Liver (tissue), 9 donors: ENCODE data around the gene DEPDC4. TPM values are rescaled to one million over a fixed set of nuclear protein-coding genes. Genes with fewer than 3 reads are reported as not detected.

Experiments used
- DNase-seq: peaks from one replicate; pipeline ENCODE4 v3.0.0-alpha.2; 2017; ENCODE audit warnings: low spot score
- H3K27ac ChIP-seq, 2 donors: one replicate each; pipeline ENCODE4 v1.7.0; 2013; ENCODE audit warnings: inconsistent platforms in 2 of 2, low read length in 2 of 2, control low read depth in 1 of 2, low read depth in 1 of 2, mild to moderate bottlenecking in 1 of 2
- H3K27me3 ChIP-seq, 4 donors: one replicate each; pipeline versions ENCODE4 v1.6.1 to v1.7.0; 2013; ENCODE audit warnings: low read length in 3 of 4, inconsistent platforms in 1 of 4, mild to moderate bottlenecking in 1 of 4, moderate library complexity in 1 of 4; ENCODE audit not compliant: control insufficient read depth in 4 of 4, insufficient read depth in 4 of 4
- H3K36me3 ChIP-seq, 4 donors: one replicate each; pipeline versions ENCODE4 v1.6.1 to v1.7.0; 2013; ENCODE audit warnings: low read length in 3 of 4, mild to moderate bottlenecking in 3 of 4, low read depth in 1 of 4, moderate library complexity in 1 of 4; ENCODE audit not compliant: control insufficient read depth in 4 of 4, insufficient read depth in 3 of 4
- H3K4me1 ChIP-seq, 4 donors: one replicate each; pipeline versions ENCODE4 v1.6.1 to v1.7.0; 2013; ENCODE audit warnings: low read length in 3 of 4, mild to moderate bottlenecking in 3 of 4, moderate library complexity in 1 of 4; ENCODE audit not compliant: control insufficient read depth in 4 of 4, insufficient read depth in 4 of 4
- H3K4me3 ChIP-seq, 3 donors: one replicate each; pipeline versions ENCODE4 v1.6.1 to v1.7.0; 2013; ENCODE audit warnings: low read length in 3 of 3, control low read depth in 1 of 3, low read depth in 1 of 3, mild to moderate bottlenecking in 1 of 3
- H3K9ac ChIP-seq, 2 donors: one replicate each; pipeline ENCODE4 v1.7.0; 2013; ENCODE audit warnings: low read length in 2 of 2, mild to moderate bottlenecking in 2 of 2, moderate library complexity in 2 of 2, control low read depth in 1 of 2, low read depth in 1 of 2
- H3K9me3 ChIP-seq, 4 donors: one replicate each; pipeline versions ENCODE4 v1.6.1 to v1.7.0; 2013; ENCODE audit warnings: low read length in 3 of 4; ENCODE audit not compliant: control insufficient read depth in 4 of 4
- ATF3 ChIP-seq: IDR thresholded peaks from 2 replicates; pipeline ENCODE4 v1.6.1; 2016; ENCODE audit warnings: antibody characterized with exemption
- CTCF ChIP-seq: fragments of 150-350 bp; IDR thresholded peaks from 2 replicates; pipeline ENCODE4 v1.5.1; 2017; ENCODE audit warnings: improper control_type of control experiment, low read depth, low read length; ENCODE audit not compliant: missing input control
- EGR1 ChIP-seq, 2 donors: IDR thresholded peaks; 2 replicates each; pipeline ENCODE4 v1.6.1; 2016 to 2018; ENCODE audit warnings: antibody characterized with exemption in 2 of 2, low read depth in 2 of 2
- FOXA1 ChIP-seq: IDR thresholded peaks from 2 replicates; pipeline ENCODE4 v1.6.1; 2016; ENCODE audit warnings: antibody characterized with exemption
- FOXA2 ChIP-seq: IDR thresholded peaks from 2 replicates; pipeline ENCODE4 v1.6.1; 2016; ENCODE audit warnings: antibody characterized with exemption
- GABPA ChIP-seq, 2 donors: IDR thresholded peaks in 1 of 2; conservative IDR thresholded peaks in 1 of 2; 2 replicates each; pipeline ENCODE4 v1.6.1; 2016; ENCODE audit warnings: antibody characterized with exemption in 2 of 2, mild to moderate bottlenecking in 1 of 2, moderate library complexity in 1 of 2
- HNF4A ChIP-seq, 2 donors: conservative IDR thresholded peaks; 2 replicates each; pipeline ENCODE4 v1.6.1; 2016; ENCODE audit warnings: antibody characterized with exemption in 2 of 2, mild to moderate bottlenecking in 2 of 2
- HNF4G ChIP-seq: IDR thresholded peaks from 2 replicates; pipeline ENCODE4 v1.6.1; 2016; ENCODE audit warnings: antibody characterized with exemption
- MAX ChIP-seq: IDR thresholded peaks from 2 replicates; pipeline ENCODE4 v1.6.1; 2016; ENCODE audit warnings: antibody characterized with exemption
- NR2F2 ChIP-seq: IDR thresholded peaks from 2 replicates; pipeline ENCODE4 v1.6.1; 2016; ENCODE audit warnings: antibody characterized with exemption
- RAD21 ChIP-seq, 2 donors: IDR thresholded peaks; 2 replicates each; pipeline ENCODE4 v1.6.1; 2016; ENCODE audit warnings: antibody characterized with exemption in 2 of 2, mild to moderate bottlenecking in 2 of 2
- REST ChIP-seq: IDR thresholded peaks from 2 replicates; pipeline ENCODE4 v1.6.1; 2016; ENCODE audit warnings: antibody characterized with exemption, mild to moderate bottlenecking
- RXRA ChIP-seq, 2 donors: IDR thresholded peaks; 2 replicates each; pipeline ENCODE4 v1.6.1; 2017 to 2018; ENCODE audit warnings: antibody characterized with exemption in 2 of 2, mild to moderate bottlenecking in 1 of 2
- SP1 ChIP-seq: IDR thresholded peaks from 2 replicates; pipeline ENCODE4 v1.6.1; 2018; ENCODE audit warnings: antibody characterized with exemption, mild to moderate bottlenecking
- TAF1 ChIP-seq: conservative IDR thresholded peaks from 2 replicates; pipeline ENCODE4 v1.6.1; 2016; ENCODE audit warnings: antibody characterized with exemption, mild to moderate bottlenecking
- ZBTB33 ChIP-seq: IDR thresholded peaks from 2 replicates; pipeline ENCODE4 v1.6.1; 2016; ENCODE audit warnings: antibody characterized with exemption
- WGBS: extraction: QIAGEN DNeasy Blood & Tissue Kit; methylation state at CpG from one replicate; pipeline ENCODE4 v1.1.7; 2013; 5-methylcytosine and 5-hydroxymethylcytosine counted together
- polyA plus RNA-seq, 2 donors: library from polyadenylated mRNA; stranded (reverse) in 1 of 2; unstranded in 1 of 2; fragments of 200-250 nt in 1 of 2; fragments of >200 nt in 1 of 2; fragmentation: Nextera tagmentation in 1 of 2; extraction: Ambion mirVana in 1 of 2; gene quantifications; one replicate each; pipeline versions ENCODE4 v1.2.1 to v1.2.3, GENCODE V29; 2013 to 2015
- total RNA-seq, 2 donors: library from RNA; depleted of rRNA; stranded (reverse); fragments of >200 nt; gene quantifications; one replicate each; pipeline ENCODE4 v1.2.3, GENCODE V29; 2014
- donor health status: healthy.
- donor health status: healthy.
- donor health status: healthy.
- donor health status: healthy.
- donor health status: healthy.

Gene DEPDC4
- total and polyA plus RNA-seq, 4 donors, result 0.39 to 6.9 (median 1.9) TPM

GRCh38 chr12:100247765-100248164, 19.1 kb downstream of the DEPDC4 start:
- 96% methylated on average over 4 of the region's 4 CpGs for WGBS
- H3K4me1 ChIP-seq, result peaks cover 6 to 18% (median 15%) of the 10 kb centered on the region in 4 donors
- H3K27me3 ChIP-seq, result no peaks in the 10 kb centered on the region
- no peaks in the 10 kb centered on the region for H3K9me3 ChIP-seq
- H3K36me3 ChIP-seq, result no peaks in the 10 kb centered on the region
- TF ChIP-seq HNF4A (conservative IDR thresholded peaks at IDR 0.05), result no peak
- no peak for TF ChIP-seq ATF3
- TF ChIP-seq MAX, result no peak
- no peak for TF ChIP-seq GABPA (IDR thresholded peaks at IDR 0.05 in 1 of 2, conservative IDR thresholded peaks at IDR 0.05 in 1 of 2)
- no peak for TF ChIP-seq EGR1 (IDR thresholded peaks at IDR 0.05; ENCODE audit: low read depth in 2 of 2)
- H3K4me3 ChIP-seq, result no peak overlapping the region
- H3K9ac ChIP-seq, result no peak overlapping the region
- no peak overlapping the region for H3K27ac ChIP-seq
- no peak for DNase-seq

GRCh38 chr12:100243137-100243536, 23.7 kb downstream of the DEPDC4 start:
- no peak overlapping the region for H3K9ac ChIP-seq
- 87% methylated on average over 5 of the region's 5 CpGs for WGBS
- no peak overlapping the region for H3K27ac ChIP-seq
- H3K27me3 ChIP-seq, result no peaks in the 10 kb centered on the region
- H3K36me3 ChIP-seq, result no peaks in the 10 kb centered on the region
- no peaks in the 10 kb centered on the region for H3K9me3 ChIP-seq
- no peak overlapping the region for H3K4me3 ChIP-seq
- peaks cover 0 to 4% (median 0%) of the 10 kb centered on the region in 4 donors for H3K4me1 ChIP-seq
- TF ChIP-seq ATF3 (no peak), NR2F2 (no peak), GABPA (IDR thresholded peaks at IDR 0.05 in 1 of 2, conservative IDR thresholded peaks at IDR 0.05 in 1 of 2) (no peak), SP1 (no peak), RXRA (IDR thresholded peaks at IDR 0.05) (no peak), FOXA2 (no peak), FOXA1 (no peak), HNF4G (no peak), MAX (no peak), RAD21 (IDR thresholded peaks at IDR 0.05) (no peak), TAF1 (no peak), REST (no peak), ZBTB33 (no peak), CTCF (no peak)
- no peak for DNase-seq
